Neutrophil (primary cell): ENCODE measurements around the gene ITIH3.

ENCODE experiments used
- H3K27ac ChIP-seq: fragments of 200-600 bp; sonication (generic); 2 replicates; pipeline ENCODE4 v1.5.1; 2016; ENCODE audit warnings: mild to moderate bottlenecking, moderate library complexity
- H3K27me3 ChIP-seq: fragments of 200-600 bp; sonication (generic); 2 replicates; pipeline ENCODE4 v1.6.0; 2016; ENCODE audit warnings: mild to moderate bottlenecking
- H3K36me3 ChIP-seq: fragments of 200-600 bp; sonication (generic); 2 replicates; pipeline ENCODE4 v1.5.1; 2017
- H3K4me1 ChIP-seq, 2 experiments: fragments of 200-600 bp in 1 of 2; sonication (generic) in 1 of 2; 1 replicate in 1 of 2; 2 replicates in 1 of 2; pipeline versions ENCODE4 v1.5.1 to v1.6.1; 2013 to 2016; ENCODE audit warnings: low read depth in 1 of 2, low read length in 1 of 2, mild to moderate bottlenecking in 1 of 2, moderate library complexity in 1 of 2; ENCODE audit not compliant: control insufficient read depth in 1 of 2, insufficient read depth in 1 of 2
- H3K4me3 ChIP-seq, 2 experiments: fragments of 200-600 bp in 1 of 2; sonication (generic) in 1 of 2; 1 replicate in 1 of 2; 2 replicates in 1 of 2; pipeline ENCODE4 v1.5.1; 2013 to 2016; ENCODE audit warnings: low read depth in 1 of 2, low read length in 1 of 2, mild to moderate bottlenecking in 1 of 2, moderate library complexity in 1 of 2
- H3K9me3 ChIP-seq: fragments of 200-600 bp; sonication (generic); 2 replicates; pipeline ENCODE4 v1.5.1; 2016
- TF ChIP-seq, protein P1 (sequence below): fragments of 200-600 bp; sonication (generic); IDR thresholded peaks from 2 replicates; pipeline ENCODE4 v1.5.1; 2016; ENCODE audit warnings: antibody characterized with exemption

The ITIH3 gene

DNA sequence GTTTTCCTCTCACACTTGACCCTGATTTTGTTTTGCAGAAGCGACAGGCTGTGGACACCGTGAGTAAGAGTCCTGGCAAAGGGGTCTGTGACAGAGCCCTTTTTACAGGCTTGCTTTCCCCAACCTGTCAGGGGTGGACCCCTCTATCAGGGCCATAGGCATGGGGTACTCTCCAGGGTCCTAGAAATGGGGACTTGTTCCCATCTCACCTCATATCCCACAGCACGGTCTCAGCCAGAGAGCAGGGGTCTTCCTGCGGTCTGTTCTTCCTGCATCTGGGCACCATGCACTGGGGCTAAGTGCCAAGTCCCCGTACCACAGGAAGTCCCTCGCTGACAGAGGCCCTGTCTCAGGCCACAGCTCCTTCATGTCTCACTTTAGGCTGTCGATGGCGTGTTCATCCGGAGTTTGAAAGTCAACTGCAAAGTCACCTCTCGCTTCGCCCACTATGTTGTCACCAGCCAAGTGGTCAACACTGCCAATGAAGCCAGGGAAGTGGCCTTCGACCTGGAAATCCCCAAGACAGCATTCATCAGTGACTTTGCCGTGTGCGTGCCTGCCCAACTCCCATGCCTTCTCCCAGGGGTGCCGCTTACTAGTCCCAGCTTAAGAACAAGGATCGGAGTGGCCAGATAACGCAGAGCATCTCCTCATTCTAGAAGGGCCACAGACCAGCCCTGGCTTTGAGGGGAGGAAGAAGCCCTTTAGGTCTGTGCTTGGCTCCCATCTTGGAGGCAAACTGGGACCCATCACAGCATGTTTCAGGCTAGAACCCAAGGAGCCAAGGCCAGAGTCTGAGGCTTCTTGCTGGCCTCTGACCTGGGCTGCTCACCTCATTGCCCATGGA lies 16.4 kb upstream of the ITIH3 start:
- TF ChIP-seq, protein P1, sequence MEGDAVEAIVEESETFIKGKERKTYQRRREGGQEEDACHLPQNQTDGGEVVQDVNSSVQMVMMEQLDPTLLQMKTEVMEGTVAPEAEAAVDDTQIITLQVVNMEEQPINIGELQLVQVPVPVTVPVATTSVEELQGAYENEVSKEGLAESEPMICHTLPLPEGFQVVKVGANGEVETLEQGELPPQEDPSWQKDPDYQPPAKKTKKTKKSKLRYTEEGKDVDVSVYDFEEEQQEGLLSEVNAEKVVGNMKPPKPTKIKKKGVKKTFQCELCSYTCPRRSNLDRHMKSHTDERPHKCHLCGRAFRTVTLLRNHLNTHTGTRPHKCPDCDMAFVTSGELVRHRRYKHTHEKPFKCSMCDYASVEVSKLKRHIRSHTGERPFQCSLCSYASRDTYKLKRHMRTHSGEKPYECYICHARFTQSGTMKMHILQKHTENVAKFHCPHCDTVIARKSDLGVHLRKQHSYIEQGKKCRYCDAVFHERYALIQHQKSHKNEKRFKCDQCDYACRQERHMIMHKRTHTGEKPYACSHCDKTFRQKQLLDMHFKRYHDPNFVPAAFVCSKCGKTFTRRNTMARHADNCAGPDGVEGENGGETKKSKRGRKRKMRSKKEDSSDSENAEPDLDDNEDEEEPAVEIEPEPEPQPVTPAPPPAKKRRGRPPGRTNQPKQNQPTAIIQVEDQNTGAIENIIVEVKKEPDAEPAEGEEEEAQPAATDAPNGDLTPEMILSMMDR: no peak
- H3K27me3 ChIP-seq: no peaks in the 10 kb centered on the region
- no peak overlapping the region for H3K27ac ChIP-seq
- H3K4me1 ChIP-seq: no peaks in the 10 kb centered on the region
- H3K4me3 ChIP-seq: no peak overlapping the region
- H3K9me3 ChIP-seq: no peaks in the 10 kb centered on the region
- H3K36me3 ChIP-seq: no peaks in the 10 kb centered on the region

DNA sequence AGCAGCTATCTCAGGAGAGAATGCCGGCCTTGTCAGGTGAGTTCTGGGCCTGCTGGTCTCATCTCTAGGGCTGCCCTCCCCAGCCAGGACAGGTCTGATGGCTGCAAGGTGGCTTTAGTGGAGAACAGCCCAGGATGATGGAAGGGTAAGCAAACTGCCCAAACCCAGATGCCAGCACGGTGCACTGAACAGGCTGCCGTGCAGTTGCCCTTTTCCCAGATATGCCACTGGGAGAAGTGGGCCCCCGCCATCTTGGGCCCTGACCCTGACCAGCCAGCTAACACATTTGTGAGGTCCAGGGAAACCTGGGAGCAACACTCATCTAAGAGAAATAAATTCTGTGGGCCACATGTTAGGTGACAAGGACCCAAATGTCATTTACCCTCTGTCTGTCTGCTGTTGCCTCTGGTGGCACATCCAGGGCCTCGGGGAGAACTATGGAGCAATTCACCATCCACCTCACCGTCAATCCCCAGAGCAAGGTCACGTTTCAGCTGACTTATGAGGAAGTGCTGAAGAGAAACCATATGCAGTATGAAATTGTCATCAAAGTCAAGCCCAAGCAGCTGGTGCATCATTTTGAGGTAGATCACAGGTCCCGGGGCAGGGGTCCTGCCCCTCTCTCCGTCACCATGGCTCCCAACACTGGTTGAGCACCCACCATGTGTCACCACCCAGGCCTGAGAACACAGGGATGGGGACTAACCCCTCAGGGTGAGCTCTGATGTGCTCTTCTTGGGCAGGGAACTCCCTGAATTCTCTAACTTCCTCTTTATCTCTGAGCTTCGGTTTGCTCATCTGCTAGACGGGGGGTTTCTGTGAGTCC lies 15.4 kb upstream of the ITIH3 start:
- Histone ChIP-seq H3K27ac (peak overlapping the region; percentile 61), H3K36me3 (no peaks in the 10 kb centered on the region), H3K27me3 (no peaks in the 10 kb centered on the region)

DNA sequence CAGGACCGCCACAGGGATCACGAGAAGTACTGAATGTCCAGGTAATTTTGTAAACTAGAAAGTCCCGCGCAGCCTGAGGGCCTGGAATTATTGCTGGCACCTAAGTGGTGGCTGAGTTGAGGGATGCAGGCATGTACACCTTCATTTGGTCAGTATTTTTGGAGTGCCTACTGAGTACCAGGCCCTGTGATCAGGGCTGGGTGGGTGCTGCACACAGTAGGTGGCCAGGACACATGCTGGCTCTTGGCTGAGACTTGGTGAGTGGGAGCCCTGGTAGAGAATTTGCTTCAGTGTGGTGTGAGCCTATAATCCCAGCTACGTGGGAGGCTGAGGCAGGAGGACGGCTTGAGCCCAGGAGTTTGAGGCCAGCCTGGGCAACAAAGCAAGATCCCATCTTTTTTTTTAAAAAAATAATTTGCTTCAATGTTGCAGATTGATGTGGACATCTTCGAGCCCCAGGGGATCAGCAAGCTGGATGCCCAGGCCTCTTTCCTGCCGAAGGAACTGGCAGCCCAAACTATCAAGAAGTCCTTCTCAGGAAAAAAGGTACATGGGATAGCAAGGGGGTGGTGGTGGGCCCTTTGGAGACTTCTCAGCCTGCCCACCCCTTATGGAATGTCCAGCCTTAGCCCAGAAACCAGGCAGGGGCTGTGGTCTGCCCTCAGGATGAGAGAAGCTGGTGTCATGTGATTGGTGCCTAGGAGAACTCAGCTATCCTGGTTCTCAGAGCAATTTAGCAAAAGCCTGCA lies 14.6 kb upstream of the ITIH3 start:
- Histone ChIP-seq H3K4me3 (no peak overlapping the region), H3K36me3 (no peaks in the 10 kb centered on the region), H3K9me3 (no peaks in the 10 kb centered on the region), H3K27me3 (no peaks in the 10 kb centered on the region), H3K4me1 (no peaks in the 10 kb centered on the region), H3K27ac (peak overlapping the region; percentile 61)
- TF ChIP-seq, protein P1: no peak

More for the DNA sequence above, 15.4 kb upstream of the ITIH3 start:
- no peaks in the 10 kb centered on the region for H3K9me3 ChIP-seq
- TF ChIP-seq, protein P1: no peak
- no peaks in the 10 kb centered on the region for H3K4me1 ChIP-seq
- H3K4me3 ChIP-seq: no peak overlapping the region

DNA sequence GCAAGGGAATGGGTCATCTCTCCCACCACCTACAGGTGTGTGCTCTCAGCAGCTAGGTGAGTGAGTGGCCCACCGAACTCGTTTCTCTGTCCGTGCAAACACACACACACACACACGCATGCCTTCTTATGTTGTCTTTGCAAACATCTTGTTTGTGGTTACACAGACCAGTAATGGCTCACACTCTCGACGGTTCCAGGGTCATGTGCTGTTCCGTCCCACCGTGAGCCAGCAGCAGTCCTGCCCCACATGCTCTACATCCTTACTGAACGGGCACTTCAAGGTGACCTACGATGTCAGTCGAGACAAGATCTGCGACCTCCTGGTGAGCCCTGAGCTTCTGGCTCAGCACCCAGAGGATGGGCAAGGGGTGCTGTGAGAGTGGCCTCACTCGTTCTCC lies 12.9 kb upstream of the ITIH3 start:
- Histone ChIP-seq H3K27ac (no peak overlapping the region), H3K9me3 (no peaks in the 10 kb centered on the region), H3K4me3 (no peak overlapping the region), H3K27me3 (no peaks in the 10 kb centered on the region), H3K36me3 (no peaks in the 10 kb centered on the region), H3K4me1 (no peaks in the 10 kb centered on the region)
- TF ChIP-seq, protein P1: no peak

DNA sequence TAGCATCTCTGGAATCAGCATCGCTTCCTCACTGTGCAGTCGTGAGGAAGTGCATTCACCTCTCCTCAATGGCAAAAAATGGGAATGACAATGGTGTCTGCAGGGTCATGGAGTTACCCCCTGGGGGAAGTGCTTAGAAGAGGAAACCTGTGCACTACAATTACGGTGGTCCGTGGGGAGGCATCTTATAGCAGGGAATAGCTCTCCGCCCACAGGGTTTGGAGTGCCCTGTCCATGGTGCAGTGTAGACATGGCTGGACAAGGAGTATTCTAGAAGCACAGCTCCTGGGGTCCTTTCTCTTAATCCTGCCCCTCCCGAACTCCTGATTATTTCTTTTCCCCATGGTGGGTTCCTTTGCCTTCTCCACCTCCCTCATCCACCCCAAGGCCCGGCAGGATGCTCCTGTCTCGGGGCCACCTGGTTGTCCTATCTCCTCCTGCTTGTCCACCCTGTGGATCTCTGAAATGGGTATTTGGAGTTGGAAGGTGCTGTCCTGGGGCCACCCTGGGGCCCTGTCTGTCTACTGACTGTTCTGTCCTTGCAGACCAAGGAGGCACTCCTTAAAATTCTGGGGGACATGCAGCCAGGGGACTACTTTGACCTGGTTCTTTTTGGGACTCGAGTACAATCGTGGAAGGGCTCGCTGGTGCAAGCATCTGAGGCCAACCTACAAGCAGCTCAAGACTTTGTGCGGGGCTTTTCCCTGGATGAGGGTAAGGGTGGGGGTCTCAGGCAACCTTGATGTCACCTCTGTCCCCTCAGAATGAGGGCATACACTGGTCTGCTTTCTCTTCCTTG lies 12.0 kb upstream of the ITIH3 start:
- TF ChIP-seq, protein P1: no peak
- no peaks in the 10 kb centered on the region for H3K9me3 ChIP-seq
- no peaks in the 10 kb centered on the region for H3K4me1 ChIP-seq
- no peak overlapping the region for H3K4me3 ChIP-seq
- H3K27ac ChIP-seq: no peak overlapping the region
- no peaks in the 10 kb centered on the region for H3K36me3 ChIP-seq
- H3K27me3 ChIP-seq: no peaks in the 10 kb centered on the region
